LNCAP (cell line): ENCODE measurements around the gene FIP1L1.

Experiments
- CTCF ChIP-seq: fragments of 450-650 bp; IDR thresholded peaks from 2 replicates; pipeline ENCODE4 v1.5.1; 2017; ENCODE audit warnings: mild to moderate bottlenecking

FIP1L1 gene

DNA sequence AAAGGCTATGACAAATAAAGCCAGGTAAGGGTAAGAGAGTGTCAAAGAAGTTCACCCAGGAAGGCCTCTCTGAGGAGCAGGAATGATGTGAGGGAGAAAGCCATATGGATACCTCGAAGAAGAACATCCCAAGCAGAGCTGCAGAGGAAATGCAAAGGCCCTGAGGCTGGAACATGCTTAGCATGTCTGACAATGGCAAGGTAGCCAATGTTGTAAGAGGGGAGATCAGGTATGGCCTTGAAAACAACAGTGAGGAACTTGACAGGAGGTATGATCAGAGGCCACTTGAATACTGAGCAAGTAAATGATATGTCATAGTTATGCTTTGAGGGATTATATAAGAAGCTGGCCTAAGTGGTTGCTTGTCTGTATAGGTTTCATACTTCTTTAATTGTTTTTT, 15.3 kb upstream of the FIP1L1 start:
- no peak for TF ChIP-seq CTCF

DNA sequence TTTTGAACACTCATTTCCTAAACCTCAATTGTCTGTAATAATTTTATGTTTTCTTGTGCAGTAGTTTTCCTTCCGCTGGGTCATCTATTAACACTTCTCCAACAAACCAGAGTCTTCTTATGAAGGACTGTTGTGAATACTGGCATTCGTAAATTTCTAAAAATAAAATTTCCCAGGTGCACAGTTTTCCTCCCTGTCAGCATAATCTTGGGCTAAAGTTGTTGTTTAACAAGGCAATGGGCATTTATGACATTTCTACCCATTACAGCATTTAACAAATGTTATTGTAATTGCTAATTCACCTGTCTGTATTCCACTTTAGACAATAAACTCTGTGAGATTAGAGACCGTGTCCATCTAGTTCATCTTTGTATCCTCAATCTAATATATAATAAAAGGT, 12.8 kb upstream of the FIP1L1 start:
- TF ChIP-seq CTCF: no peak

DNA sequence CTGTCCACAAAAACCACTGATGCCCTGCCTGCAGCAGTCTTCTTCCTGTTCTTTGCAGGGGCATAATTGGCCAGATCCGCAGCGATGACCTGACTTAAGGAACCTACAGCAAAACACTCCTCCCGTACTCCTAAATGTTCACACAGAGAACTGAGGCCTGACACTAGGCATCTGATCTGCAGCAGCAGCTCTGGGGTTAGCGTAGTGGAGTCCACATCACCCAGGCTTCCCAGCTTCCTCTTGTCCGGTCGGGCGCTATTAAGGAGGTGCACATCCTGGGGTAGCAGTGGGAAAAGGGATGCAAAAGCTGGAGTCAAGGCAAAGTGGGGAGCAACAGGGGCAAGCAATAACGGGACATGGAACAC, 12.3 kb upstream of the FIP1L1 start:
- no peak for TF ChIP-seq CTCF

DNA sequence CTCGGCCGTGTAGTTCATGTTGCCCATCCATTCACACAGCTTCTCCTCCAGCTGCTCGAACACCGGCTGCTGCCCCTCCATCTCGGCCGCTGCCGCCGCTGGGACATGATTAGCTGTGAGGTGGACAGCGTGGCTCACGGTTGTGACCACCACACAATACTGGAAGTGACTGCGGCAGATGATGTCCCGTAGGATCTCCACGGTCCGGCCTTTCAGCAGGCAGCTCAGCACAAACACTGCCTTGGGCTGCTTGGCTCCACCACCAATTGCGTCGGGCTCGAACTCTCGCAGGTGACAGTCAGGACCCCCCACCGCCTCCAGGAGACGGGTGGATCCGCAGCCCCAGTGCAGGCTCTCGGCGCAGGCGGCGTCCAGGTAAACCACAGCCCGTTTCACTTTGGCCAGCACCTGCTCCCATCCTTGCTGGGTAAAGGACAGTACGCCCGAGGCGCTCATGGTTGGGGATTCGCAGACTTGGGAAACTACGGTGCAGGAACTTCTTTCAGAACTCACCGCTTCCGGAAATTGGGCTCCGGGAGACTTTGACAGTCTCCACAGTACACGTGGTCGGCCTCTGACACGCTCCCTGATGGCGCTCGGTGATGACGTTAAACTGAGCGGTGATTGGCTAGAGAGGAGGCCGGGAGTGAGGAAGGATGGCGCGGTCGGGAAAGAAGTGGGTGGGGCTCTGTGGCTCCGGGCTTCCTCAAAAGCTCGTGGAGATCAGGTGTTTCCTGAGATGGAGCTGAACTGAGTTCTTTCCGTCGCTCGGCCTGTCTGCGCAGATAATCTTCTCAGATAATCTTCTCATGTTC, 11.7 kb upstream of the FIP1L1 start, which contains the start of gene SCFD2:
TSS of gene SCFD2 (minus strand) at position 576 of the 815 bp plus-strand sequence.
- no peak for TF ChIP-seq CTCF

DNA sequence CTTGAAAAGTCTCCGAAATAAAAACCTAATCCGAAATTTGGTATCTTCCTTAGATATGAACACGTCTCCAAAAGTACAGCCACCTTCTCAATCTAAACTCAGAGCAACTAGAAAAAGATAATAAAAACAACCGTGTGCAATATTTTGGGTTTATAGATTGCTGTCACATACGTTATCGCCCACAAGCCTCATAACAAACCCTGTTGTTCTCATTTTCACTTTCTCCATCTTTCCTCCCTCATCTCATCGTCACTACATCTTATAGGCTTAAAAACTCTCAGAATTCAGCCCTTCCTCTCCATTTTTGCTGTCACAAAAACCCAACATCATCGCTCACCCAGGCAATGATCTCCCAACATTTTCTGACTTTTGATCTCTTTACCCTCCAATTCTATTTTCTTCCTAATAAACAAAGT, 11.1 kb upstream of the FIP1L1 start:
- TF ChIP-seq CTCF: no peak

DNA sequence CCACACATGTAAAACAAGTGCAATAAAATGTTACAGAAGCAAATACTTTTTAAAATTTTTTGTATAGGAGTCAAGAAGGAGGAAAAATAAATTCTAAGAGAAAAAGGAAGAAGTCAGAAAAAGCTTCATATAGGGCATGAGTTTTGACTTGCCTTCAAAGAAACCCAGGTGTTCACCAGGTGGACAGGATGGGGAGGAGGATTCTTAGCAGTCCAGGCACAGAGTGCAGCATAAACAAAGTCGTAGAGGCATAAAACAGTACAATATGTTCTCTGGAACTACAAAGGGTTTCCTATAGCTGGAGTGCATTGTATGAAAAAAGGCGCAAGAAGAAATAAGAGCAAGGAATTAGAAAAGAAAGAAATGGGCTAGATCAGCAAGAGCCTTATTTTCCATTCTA, 9.7 kb upstream of the FIP1L1 start:
- no peak for TF ChIP-seq CTCF

- no peak for TF ChIP-seq CTCF
Observed at GRCh38 chr4:53371049-53371448, 6.4 kb upstream of the FIP1L1 start.
